HG03066 (cell line): ENCODE data around the gene UPF1.
"Not testable (repeated sequence)": the region's sequence is repeated elsewhere in the genome, so short reads cannot be mapped to it uniquely, and the experiment has no call there.

Source experiments
- ATAC-seq: cut with Tn5 transposase; IDR thresholded peaks from one replicate; pipeline ENCODE4 v1.9.1; 2021; ENCODE audit warnings: low read depth; ENCODE audit not compliant: unreplicated experiment

UPF1 gene

DNA sequence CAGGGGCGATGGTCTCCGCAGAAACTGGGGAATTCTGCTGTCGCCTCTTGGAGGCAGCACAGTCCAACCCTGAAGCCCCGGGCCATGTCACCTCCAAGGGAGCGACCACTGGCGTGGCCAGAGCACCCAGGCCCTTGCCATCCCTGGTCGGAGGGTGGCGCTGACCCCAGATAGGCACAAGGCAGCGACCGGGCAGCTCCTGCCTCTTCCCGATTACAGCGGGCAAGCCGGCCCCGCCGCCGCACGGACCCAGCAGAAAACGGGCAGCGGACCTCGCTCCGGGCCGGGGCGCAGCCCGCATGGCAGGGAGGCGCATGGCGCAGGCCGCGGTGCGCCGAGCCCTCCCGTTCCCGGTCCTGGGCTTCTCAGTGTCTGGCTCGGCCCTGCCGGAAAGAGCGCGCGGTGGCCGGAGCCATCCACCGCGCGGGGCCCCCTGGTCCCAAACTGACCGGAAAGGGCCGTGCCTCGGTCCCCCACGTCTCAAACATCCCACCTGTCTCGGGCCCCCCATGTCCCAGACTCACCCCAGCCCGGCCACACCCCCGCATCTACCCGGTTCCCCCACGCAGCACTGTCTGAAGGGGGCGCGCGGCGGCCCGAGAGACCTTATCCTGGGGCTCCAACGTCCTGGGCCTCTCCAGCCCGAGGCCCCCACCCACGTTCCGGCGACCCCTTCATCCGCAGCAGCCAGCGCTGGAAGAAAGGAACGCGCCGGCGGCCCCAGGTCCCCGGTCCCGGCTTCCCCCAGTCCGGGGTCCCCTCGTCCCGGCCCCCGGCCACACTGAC, 63.5 kb downstream of the UPF1 start:
- no peak for ATAC-seq

DNA sequence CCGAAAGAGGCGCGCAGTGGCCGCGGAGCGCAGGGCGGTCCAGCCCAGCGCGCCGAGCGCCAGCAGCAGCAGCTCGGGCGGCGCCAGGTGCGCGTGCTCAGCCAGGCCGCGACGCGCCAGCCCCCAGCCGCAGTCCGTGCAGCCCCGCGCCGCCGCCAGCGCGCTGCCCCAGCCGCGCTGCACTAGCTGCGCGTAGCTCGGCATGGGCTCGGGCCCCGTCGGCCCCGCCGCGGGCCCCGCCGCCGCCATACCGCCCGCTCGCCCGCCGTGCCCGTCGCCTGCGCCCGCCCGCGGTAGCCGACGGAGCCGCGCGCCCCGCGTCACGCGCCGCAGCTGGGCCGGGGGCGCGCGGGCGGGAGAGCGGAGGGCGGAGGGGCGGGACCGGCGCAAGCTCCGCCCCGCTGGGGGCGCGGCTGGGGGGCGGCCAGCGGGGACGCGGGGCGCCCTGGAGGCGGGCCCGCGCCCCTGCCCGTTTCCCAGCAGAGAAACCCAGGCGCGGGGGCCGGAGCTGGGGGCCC, 64.1 kb downstream of the UPF1 start, which contains the start of gene CERS1:
CERS1 (minus strand) TSS at position 335 of the 518 bp plus-strand sequence; CDS start at position 249, 86 bp downstream.
- no peak for ATAC-seq

- ATAC-seq = no peak
These were observed 64.7 kb downstream of the UPF1 start for GRCh38 chr19:18896421-18896841.

DNA sequence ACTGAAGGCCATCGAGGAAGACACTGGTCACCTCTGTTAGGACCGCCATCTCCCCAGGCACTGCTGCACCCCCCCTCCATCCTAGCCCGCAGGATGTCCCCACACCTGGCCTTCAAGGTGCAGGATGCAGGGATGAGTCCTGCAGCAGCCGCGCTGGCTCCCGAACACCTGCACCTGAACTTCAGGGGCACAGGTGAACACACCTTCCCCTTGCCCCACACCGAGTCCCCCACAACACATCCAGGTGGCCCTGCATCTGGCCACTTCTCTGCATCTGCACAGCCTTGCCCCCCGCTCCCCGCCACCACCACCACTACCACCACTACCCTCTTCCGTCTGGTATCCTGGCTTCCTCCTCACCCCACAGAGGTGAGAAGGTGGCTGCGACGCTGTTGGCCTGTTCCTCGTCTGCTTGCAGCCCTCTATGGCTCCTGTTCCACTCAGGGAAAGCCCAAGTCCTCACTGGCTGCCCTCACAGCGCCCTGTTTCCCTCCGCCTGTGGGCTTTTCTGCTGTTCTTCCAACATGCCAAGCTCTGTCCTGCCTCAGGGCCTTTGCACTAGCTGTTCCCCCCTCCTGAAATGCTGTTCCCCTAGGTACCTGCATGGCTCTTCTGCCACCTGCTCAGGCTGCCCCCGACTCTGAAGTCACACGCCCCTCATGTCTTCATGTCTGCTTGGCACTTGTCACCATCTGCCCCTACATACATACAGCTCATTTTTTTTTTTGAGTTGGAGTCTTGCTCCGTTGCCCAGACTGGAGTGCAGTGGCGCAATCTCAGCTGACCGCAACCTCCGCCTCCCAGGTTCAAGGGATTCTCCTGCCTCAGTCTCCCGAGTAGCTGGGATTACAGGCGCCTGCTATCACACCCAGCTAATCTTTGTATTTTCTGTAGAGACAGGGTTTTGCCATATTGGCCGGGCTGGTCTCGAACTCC, 65.6 kb downstream of the UPF1 start:
- no peak for ATAC-seq

DNA sequence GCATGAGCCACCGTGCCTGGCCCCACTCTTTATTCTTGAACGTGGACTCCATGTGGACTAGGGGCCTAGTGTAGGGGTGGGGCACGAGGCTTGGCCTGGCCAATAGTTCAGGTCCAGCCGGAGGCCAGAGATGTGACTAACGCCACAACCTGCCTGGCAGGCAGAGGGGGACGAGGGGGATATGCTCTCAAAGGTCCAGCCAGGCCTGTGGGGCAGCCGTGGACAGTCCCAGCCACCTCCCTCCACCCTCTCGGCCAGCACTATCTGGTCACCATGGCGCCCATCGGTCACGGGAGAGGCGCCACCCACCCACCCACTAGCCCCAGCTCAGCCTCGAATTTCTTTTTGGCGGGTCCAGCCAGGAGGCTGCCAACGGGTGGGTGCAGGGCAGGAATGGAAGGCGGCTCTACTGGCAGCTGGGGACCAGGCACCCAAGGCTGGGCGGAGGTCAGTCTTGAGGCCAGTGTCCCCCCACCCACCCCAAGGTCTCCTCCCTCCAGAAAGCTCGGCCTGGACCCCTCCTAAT, 66.4 kb downstream of the UPF1 start:
- ATAC-seq = no peak

DNA sequence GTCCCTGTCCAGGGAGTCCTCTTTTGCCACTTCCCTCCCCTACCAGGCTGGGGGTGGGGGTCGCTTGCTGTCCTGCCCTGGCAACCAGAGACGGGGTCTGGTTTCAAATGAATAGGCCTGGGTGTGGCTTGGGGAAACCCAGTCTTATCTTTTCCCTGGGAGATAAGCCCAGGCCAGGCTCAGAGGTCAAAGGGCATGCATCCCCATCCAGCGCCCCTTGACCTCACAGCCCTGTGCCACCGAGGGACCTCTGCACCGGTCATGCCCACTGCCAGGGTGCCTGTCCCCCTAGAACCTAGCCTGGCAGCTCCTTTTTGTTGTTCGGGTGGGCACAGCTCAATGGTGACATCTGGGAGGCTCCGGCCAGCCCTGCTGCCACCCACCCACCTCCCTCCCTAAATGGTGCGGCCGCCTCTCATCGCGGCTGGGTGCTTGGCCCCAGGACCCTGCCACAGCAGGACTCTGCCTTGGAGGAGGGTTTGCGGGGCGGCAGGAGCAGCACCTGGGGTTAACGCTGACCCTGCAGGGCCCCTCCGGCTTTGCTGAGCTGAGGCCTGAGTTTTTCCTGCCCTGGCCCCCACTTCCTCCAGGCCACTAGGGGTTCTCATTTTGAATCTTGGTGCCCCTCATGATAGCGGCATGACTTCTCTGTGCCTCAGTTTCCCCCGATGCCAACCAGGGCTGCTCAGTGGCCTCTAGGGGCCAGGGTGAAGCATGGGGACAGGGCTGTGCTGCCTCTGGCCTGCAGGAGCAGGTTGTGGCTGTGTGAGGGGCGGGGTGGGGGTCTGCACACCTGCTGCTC, 67.0 kb downstream of the UPF1 start:
- no peak for ATAC-seq

GRCh38 chr19:18899624-18900560, 68.1 kb downstream of the UPF1 start:
- ATAC-seq = no peak

DNA sequence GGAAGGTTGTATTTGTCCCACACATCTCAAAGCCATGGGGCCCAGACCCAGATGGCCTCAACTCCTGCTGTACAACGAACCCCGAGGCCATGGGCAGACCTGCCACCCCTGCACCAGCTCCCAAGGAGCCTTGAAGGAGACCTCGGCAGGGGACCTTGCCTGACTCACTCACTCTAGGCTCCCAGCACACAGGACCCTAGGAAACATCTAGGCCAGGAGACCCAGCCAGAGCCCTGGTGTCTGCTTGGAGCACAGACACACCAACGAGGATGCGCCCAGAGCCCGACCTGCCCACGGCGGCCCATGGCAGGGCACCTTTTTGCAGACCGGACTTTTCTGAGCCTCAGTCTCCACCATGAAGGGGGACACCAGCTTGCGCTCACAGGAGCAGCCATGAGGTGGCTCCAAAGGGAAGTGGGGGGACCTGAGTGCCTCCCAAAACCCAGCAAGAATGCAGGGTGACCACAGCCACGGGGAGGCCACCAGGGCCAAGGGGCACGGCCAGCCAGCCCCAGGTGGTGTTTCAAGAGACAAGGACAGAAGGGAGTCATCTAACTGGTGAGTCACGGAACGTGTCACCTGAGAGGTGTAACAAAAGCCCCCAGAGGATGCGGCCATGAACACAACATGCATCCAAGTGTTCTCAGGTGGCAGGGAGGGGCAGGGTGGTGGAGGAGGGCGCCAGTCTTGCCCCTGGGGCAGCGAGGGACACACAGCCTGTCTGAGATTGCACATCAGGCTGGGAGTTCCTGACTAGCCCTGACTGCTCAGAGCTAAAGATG, 69.1 kb downstream of the UPF1 start:
- ATAC-seq = no peak

GRCh38 chr19:18901491-18901890, 69.7 kb downstream of the UPF1 start:
- no peak for ATAC-seq

- not testable (repeated sequence) for ATAC-seq
These were observed 70.8 kb downstream of the UPF1 start for GRCh38 chr19:18902519-18902918.

GRCh38 chr19:18903156-18904037, 71.6 kb downstream of the UPF1 start:
- ATAC-seq = no peak

DNA sequence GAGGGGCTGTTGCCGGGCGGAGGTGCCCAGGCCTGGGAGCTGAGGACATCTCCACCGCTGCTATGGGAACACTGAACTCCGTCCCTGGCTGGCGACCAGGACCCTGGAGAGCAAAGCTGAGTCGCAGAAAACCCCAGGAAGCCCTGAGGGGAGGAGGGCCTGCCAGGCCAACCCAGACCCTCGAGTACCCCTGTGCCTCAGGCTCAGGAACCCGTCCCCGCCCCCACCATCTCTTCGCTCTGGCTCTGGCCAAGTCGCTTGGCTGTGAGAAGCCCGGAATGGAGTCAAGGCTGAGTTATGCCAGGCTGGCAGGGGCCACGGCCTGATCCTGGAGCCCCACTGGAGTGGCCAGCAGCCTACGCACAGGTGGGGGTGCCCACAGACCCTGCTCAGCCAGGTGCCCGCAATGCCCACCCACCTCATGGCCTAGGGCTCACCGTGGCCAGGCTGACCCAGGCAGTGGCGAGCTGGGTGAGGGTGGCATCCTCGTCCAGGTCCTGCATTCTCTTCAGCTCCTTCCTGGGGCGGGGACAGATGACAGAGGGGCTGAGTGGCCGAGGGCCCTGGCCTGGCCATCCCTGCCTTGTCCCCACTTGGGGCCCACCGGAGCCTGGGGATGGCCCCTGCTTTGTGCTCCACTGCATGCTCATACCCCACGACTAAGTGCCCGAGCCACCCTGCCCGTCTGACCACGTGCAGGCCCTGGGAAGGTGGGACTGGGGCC, 72.7 kb downstream of the UPF1 start:
- ATAC-seq = no peak

DNA sequence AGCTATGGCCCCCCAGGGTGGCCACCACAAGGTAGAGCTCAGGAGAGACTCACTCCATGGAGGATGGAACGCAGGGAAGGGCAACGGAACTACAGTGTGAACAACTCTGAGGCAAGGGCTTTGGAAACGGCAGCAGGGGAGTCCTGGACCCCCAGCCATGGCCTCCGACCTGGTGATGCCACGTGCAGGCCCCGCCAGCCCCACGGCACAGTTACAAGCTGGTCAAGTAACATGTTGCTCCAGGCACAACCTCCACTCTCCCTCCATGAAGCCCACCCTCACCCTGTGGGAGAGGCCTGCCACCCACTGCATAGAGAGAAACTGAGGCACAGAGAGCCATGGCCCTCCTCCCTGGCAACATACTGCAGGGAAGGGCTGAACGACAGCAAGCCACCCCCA, 73.3 kb downstream of the UPF1 start:
- no peak for ATAC-seq

GRCh38 chr19:18905513-18906236, 73.9 kb downstream of the UPF1 start:
- ATAC-seq = no peak

- no peak for ATAC-seq
These were observed 75.1 kb downstream of the UPF1 start for GRCh38 chr19:18906605-18907519.
